NCI-H2227 treated with DMSO at 0.1 percent for 48 hours (cell line): ENCODE results near the gene GCHFR.

Experiments
- DNase-seq: peaks from one replicate; lab custom pipeline; 2025; lab: John Stamatoyannopoulos, UW

Gene GCHFR

GRCh38 chr15:40763801-40764628 is at the start of gene GCHFR:
GCHFR (plus strand) TSS chr15:40764068; CDS start chr15:40764181, 113 bp downstream.
- no peak for DNase-seq

- DNase-seq = no peak
These were observed 49.7 kb upstream of the GCHFR start for GRCh38 chr15:40714144-40714543.

GRCh38 chr15:40716165-40716564 is 47.7 kb upstream of the GCHFR start:
- no peak for DNase-seq

- DNase-seq = no peak
These were observed 42.2 kb upstream of the GCHFR start for GRCh38 chr15:40721701-40722100.

GRCh38 chr15:40722354-40722753 is 41.5 kb upstream of the GCHFR start:
- DNase-seq = no peak

GRCh38 chr15:40722934-40723333 is 40.9 kb upstream of the GCHFR start:
- DNase-seq = no peak

GRCh38 chr15:40723919-40724318 is 39.9 kb upstream of the GCHFR start:
- DNase-seq = no peak

GRCh38 chr15:40731034-40731433 is 32.8 kb upstream of the GCHFR start:
- no peak for DNase-seq

GRCh38 chr15:40736575-40736974 is 27.3 kb upstream of the GCHFR start:
- no peak for DNase-seq

- no peak for DNase-seq
These were observed 26.8 kb upstream of the GCHFR start for GRCh38 chr15:40737048-40737447.

- no peak for DNase-seq
These were observed 24.8 kb upstream of the GCHFR start for GRCh38 chr15:40739047-40739446.

- DNase-seq = no peak
These were observed 24.0 kb upstream of the GCHFR start for GRCh38 chr15:40739854-40740253.

GRCh38 chr15:40743485-40743901 is 20.4 kb upstream of the GCHFR start:
- no peak for DNase-seq

GRCh38 chr15:40743921-40744814 is 19.7 kb upstream of the GCHFR start:
- DNase-seq = no peak

GRCh38 chr15:40744815-40745152 is 19.1 kb upstream of the GCHFR start:
- DNase-seq = no peak

- DNase-seq = no peak
These were observed 16.9 kb upstream of the GCHFR start for GRCh38 chr15:40746916-40747418.

- DNase-seq = no peak
These were observed 15.9 kb upstream of the GCHFR start for GRCh38 chr15:40747685-40748631.

GRCh38 chr15:40749151-40749630 is 14.7 kb upstream of the GCHFR start:
- no peak for DNase-seq

GRCh38 chr15:40750885-40751284 is 13.0 kb upstream of the GCHFR start:
- DNase-seq = no peak

- no peak for DNase-seq
These were observed 12.1 kb upstream of the GCHFR start for GRCh38 chr15:40751745-40752144.

GRCh38 chr15:40754574-40754882 is 9.3 kb upstream of the GCHFR start:
- DNase-seq = no peak
